PC-9 (cell line): ENCODE results near the gene TRAF2.

Experiments
- CTCF ChIP-seq: fragments of 200-600 bp; sonication (generic); conservative IDR thresholded peaks from 2 replicates; pipeline ENCODE4 v1.6.1; 2017; ENCODE audit warnings: mixed run types, antibody characterized with exemption, mild to moderate bottlenecking, moderate library complexity
- EZH2 ChIP-seq: fragments of 200-600 bp; sonication (generic); IDR thresholded peaks from 2 replicates; pipeline ENCODE4 v1.8.0; 2017; ENCODE audit warnings: antibody characterized with exemption, low read depth

- no peak for TF ChIP-seq CTCF
- TF ChIP-seq EZH2: no peak
These were observed 72.2 kb downstream of the TRAF2 start for GRCh38 chr9:136958473-136958872.
